T-helper 1 cell treated with Interleukin-12 subunit alpha and Interleukin-12 subunit beta and Interleukin-4 antibody, amounts not matched to agents 30 ng/mL and 1 ng/mL, for 36 hours (primary cell): Measurements from ENCODE around the gene ATOH1. TPM values are rescaled to one million over a fixed set of nuclear protein-coding genes. Genes with fewer than 3 reads are reported as not detected.

Experiments used
- intact Hi-C: fragments of 100-400 bp; cut with micrococcal nuclease; formaldehyde crosslinking; loops from one replicate; pipeline ENCODE4 v1.15.1; 2024
- total RNA-seq: library from RNA; stranded (reverse); gene quantifications from 2 replicates; pipeline ENCODE4 v1.2.3, GENCODE V29; 2022

The ATOH1 gene
- total RNA-seq, 1 donor from 2014 or later = not detected

- intact Hi-C loops = no loop called here
Observed at GRCh38 chr4:93834249-93835066, 5.9 kb downstream of the ATOH1 start.

GRCh38 chr4:93835929-93836328 is 7.4 kb downstream of the ATOH1 start:
- intact Hi-C loops = no loop called here

GRCh38 chr4:93839704-93840103 is 11.2 kb downstream of the ATOH1 start:
- intact Hi-C loops = no loop called here

GRCh38 chr4:93841803-93842345 is 13.3 kb downstream of the ATOH1 start:
- intact Hi-C loops = no loop called here

GRCh38 chr4:93842601-93843252 is 14.2 kb downstream of the ATOH1 start:
- intact Hi-C loops = no loop called here

- intact Hi-C loops = no loop called here
Observed at GRCh38 chr4:93843772-93844171, 15.2 kb downstream of the ATOH1 start.

DNA sequence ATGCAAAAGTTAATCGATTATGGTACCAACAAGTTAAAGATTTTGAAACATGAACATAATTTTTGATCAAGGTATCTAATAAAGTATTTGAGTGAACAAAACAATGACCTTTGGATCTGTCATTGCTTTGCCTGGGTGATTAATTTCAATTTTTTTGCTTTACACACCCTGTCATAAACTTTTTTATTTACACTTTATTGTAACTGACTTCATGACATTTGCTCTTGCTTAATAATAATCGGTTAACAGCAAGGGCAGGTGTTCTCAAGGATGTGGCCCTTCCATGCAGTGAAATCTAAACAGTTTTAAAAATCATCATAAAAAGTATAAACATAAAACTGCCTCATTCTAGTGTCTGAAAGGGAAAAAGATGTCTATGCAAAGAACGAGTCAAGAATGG is 24.1 kb downstream of the ATOH1 start:
- intact Hi-C loops = no loop called here

GRCh38 chr4:93855926-93856325 is 27.4 kb downstream of the ATOH1 start:
- intact Hi-C loops = no loop called here

GRCh38 chr4:93865650-93866049 is 37.1 kb downstream of the ATOH1 start:
- intact Hi-C loops = no loop called here

- intact Hi-C loops = no loop called here
Observed at GRCh38 chr4:93867416-93868001, 39.0 kb downstream of the ATOH1 start.

DNA sequence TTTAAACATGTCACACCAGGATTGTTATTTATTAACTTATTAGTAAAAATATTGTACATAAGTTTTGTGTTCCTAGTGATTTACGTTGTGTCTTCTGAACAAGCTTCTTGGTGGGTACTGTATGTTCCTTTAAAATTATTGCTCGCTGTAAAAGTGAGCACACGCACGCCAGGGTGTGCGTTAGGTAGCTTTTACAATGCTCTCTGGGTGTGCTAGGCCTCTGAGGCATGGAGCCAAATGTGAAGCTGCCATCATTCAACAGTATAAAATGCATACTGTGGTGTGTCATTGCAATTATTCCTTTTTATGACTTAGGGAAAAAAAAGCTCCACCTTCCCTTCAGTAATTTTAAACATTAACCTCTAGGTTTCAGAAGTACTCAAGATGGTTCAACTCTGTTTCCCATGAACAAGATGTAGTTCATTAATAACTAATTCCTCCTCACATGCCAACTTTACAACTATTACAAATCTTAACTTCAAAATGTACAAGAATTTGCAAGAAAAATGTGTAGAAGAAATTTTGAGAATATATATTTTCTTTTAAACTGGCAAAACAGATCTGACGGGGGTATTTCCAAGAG is 42.4 kb downstream of the ATOH1 start:
- intact Hi-C loops = no loop called here

DNA sequence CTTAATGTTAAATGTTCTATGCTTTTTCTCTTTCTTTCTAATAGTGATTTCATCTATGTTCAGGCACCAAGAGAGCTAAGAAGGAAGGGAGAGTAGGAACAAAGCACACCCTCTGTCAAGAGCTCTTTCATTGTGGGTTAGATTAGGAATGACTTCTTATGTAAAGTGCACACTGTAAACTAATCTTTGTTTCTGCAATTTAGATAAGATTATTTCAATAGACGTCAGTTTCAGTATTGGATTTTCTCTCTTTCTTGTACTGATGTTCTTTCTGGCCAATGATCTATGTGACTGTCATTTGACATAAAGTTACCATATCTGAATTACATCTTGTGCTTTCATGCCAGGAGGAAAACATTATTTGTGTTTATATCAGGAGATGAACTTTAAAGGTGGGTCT is 48.2 kb downstream of the ATOH1 start:
- intact Hi-C loops = no loop called here

GRCh38 chr4:93878566-93878965 is 50.0 kb downstream of the ATOH1 start:
- intact Hi-C loops = no loop called here

- intact Hi-C loops = no loop called here
Observed at GRCh38 chr4:93879919-93880318, 51.4 kb downstream of the ATOH1 start.
